HEK293 (cell line): ENCODE measurements around the gene ZNF600.
"Not testable (repeated sequence)": the region's sequence is repeated elsewhere in the genome, so short reads cannot be mapped to it uniquely, and the experiment has no call there.

ENCODE experiments used
- CTCF ChIA-PET: fragments of 350-600 bp; formaldehyde crosslinking; extraction: SDS; loops from one replicate; lab custom pipeline; 2021; ENCODE audit warnings: antibody characterized with exemption; lab: Yijun Ruan, JAX
- POLR2A ChIA-PET: fragments of 300-600 bp; formaldehyde crosslinking; extraction: SDS; loops from one replicate; lab custom pipeline; 2020; ENCODE audit warnings: antibody characterized with exemption, inconsistent platforms; lab: Yijun Ruan, JAX
- H3K27ac ChIP-seq: fragments of 200-500 bp; sonication (Bioruptor generic); 2 replicates; pipeline ENCODE4 v1.5.1; 2014; ENCODE audit warnings: low read depth, low read length, control low read depth, inconsistent platforms; ENCODE audit errors: extremely low read depth
- H3K36me3 ChIP-seq, 2 experiments: fragments of 200-500 bp in 1 of 2; sonication (Bioruptor generic) in 1 of 2; 1 replicate in 1 of 2; 2 replicates in 1 of 2; pipeline ENCODE4 v1.5.1; 2014 to 2017; ENCODE audit warnings: inconsistent platforms in 2 of 2, low read length in 2 of 2; ENCODE audit not compliant: control insufficient read depth in 2 of 2, insufficient read depth in 1 of 2
- H3K4me1 ChIP-seq: fragments of 200-500 bp; sonication (Bioruptor generic); 2 replicates; pipeline ENCODE4 v1.5.1; 2014; ENCODE audit warnings: mild to moderate bottlenecking, low read length, inconsistent platforms; ENCODE audit not compliant: control insufficient read depth, insufficient read depth
- H3K4me3 ChIP-seq: 2 replicates; pipeline ENCODE4 v1.5.1; 2011; ENCODE audit warnings: low read depth, mild to moderate bottlenecking, control low read depth, low read length, moderate library complexity
- H3K9me3 ChIP-seq: fragments of 200-500 bp; sonication (Bioruptor generic); 2 replicates; pipeline ENCODE4 v1.5.1; 2014; ENCODE audit warnings: low read depth, low read length, inconsistent platforms; ENCODE audit not compliant: control insufficient read depth, insufficient read depth
- MYNN ChIP-seq: fragments of 450-650 bp; formaldehyde crosslinking; IDR thresholded peaks from 2 replicates; pipeline ENCODE4 v1.5.1; 2016; ENCODE audit warnings: missing biosample characterization, missing genetic modification characterization, borderline replicate concordance
- TCF7L2 ChIP-seq: IDR thresholded peaks from 2 replicates; pipeline ENCODE4 v1.6.1; 2011; ENCODE audit warnings: low read depth, mild to moderate bottlenecking, inconsistent platforms, low read length, moderate library complexity, borderline replicate concordance
- ZBTB6 ChIP-seq: fragments of 450-650 bp; formaldehyde crosslinking; IDR thresholded peaks from 2 replicates; pipeline ENCODE4 v1.5.1; 2017; ENCODE audit warnings: missing biosample characterization, missing genetic modification characterization
- ZBTB8A ChIP-seq: fragments of 450-650 bp; formaldehyde crosslinking; IDR thresholded peaks from 2 replicates; pipeline ENCODE4 v1.5.1; 2016; ENCODE audit warnings: missing biosample characterization, missing genetic modification characterization
- ZNF184 ChIP-seq: fragments of 450-650 bp; IDR thresholded peaks from 2 replicates; pipeline ENCODE4 v1.5.1; 2018; ENCODE audit warnings: missing biosample characterization, mild to moderate bottlenecking, missing genetic modification characterization
- ZNF214 ChIP-seq: fragments of 450-650 bp; formaldehyde crosslinking; IDR thresholded peaks from 2 replicates; pipeline ENCODE4 v1.5.1; 2017; ENCODE audit warnings: missing biosample characterization, mild to moderate bottlenecking, missing genetic modification characterization, borderline replicate concordance
- ZNF311 ChIP-seq: fragments of 450-650 bp; formaldehyde crosslinking; IDR thresholded peaks from 2 replicates; pipeline ENCODE4 v1.5.1; 2017; ENCODE audit warnings: missing biosample characterization, missing genetic modification characterization, borderline replicate concordance
- ZNF394 ChIP-seq: fragments of 450-650 bp; formaldehyde crosslinking; IDR thresholded peaks from 2 replicates; pipeline ENCODE4 v1.5.1; 2016; ENCODE audit warnings: missing biosample characterization, missing genetic modification characterization, mild to moderate bottlenecking, moderate library complexity, borderline replicate concordance
- ZNF398 ChIP-seq: fragments of 450-650 bp; formaldehyde crosslinking; IDR thresholded peaks from 2 replicates; pipeline ENCODE4 v1.5.1; 2017; ENCODE audit warnings: missing biosample characterization, missing genetic modification characterization
- ZNF571 ChIP-seq: fragments of 450-650 bp; formaldehyde crosslinking; IDR thresholded peaks from 2 replicates; pipeline ENCODE4 v1.5.0; 2017; ENCODE audit warnings: missing biosample characterization, missing genetic modification characterization
- ZNF777 ChIP-seq: fragments of 450-650 bp; formaldehyde crosslinking; IDR thresholded peaks from 2 replicates; pipeline ENCODE4 v1.5.1; 2017; ENCODE audit warnings: missing biosample characterization, missing genetic modification characterization, borderline replicate concordance

The ZNF600 gene

DNA sequence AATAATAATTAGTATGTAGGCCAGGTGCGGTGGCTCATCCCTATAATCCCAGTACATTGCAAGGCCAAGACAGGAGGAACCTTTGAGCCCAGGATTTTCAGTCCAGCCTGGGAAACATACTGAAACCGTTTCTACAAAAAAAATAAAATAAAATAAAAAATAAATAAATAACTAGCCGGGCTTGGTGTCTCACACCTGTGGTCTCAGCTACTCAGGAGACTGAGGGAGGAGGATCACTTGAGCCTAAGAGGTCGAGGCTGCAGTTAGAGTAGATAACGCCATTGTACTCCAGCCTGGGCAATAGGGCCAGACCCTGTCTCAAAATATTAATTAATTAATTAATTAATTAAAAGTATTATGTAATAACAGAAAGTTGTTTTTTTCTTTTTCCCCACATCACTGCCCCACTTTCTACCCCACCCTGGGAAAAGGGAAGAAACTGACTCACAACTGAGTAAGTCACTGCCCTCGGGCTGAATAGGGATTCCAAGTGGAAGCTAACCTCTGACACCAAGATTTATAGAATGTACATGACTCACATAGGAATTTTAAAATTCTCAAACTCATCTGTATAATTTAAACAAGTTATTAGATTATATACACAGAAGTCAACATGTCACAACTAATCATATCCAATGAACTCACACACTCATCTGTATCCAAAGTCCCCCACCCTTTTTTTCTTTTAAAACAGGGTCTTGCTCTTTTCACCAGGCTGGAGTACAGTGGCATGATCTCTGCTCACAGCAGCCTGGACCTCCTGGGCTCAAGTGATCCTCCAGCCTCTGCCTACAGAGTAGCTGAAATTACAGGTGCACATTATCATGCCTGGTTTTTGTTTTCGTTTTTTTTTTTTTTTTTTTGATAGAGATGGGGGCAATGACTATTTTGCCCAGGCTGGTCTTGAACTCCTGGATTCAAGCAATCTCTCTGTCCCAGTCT is 64.3 kb downstream of the ZNF600 start (continued):
- TF ChIP-seq ZBTB6 (tag by site-specific recombination): no peak
- TF ChIP-seq ZNF398 (tag by site-specific recombination): no peak
- no peak for TF ChIP-seq ZNF394
- TF ChIP-seq ZNF214 (tag by site-specific recombination): no peak
- TF ChIP-seq, all 188 proteins: peak for 0

DNA sequence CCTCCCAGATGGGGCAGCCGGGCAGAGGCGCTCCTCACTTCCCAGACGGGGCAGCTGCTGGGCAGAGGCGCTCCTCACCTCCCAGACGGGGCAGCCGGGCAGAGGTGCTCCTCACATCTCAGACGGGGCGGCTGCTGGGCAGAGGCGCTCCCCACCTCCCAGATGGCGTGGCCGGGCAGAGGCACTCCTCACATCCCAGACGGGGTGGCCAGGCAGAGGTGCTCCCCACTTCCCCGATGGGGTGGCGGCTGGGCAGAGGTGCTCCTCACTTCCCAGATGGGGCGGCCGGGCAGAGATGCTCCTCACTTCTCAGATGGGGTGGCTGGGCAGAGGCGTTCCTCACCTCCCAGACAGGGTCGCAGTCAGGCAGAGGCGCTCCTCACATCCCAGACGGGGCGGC is 66.0 kb downstream of the ZNF600 start:
- H3K4me1 ChIP-seq, CTCF ChIA-PET, H3K27ac ChIP-seq, H3K4me3 ChIP-seq, H3K36me3 ChIP-seq, POLR2A ChIA-PET, H3K9me3 ChIP-seq: not testable (repeated sequence)

GRCh38 chr19:52716522-52716921 is 70.1 kb downstream of the ZNF600 start:
- H3K27ac ChIP-seq: no peak overlapping the region
- POLR2A ChIA-PET: interaction anchor here (0.5 kb wide), 1 partner anchor 841 kb away, joined by 3 read pairs; no protein-coding TSS in a partner anchor
- no peaks in the 10 kb centered on the region for H3K9me3 ChIP-seq

GRCh38 chr19:52715902-52716301 is 70.7 kb downstream of the ZNF600 start:
- H3K27ac ChIP-seq, H3K9me3 ChIP-seq, H3K4me3 ChIP-seq, CTCF ChIA-PET, H3K4me1 ChIP-seq: not testable (repeated sequence)
- POLR2A ChIA-PET: interaction anchor here (0.5 kb wide), 1 partner anchor 841 kb away, joined by 3 read pairs; no protein-coding TSS in a partner anchor
- peaks cover 0 to 30% of the 10 kb centered on the region in 2 experiments; a peak in 1 of 3 replicates for H3K36me3 ChIP-seq

More at GRCh38 chr19:52716522-52716921, 70.1 kb downstream of the ZNF600 start:
- peaks cover 0 to 24% of the 10 kb centered on the region in 2 experiments; a peak in 1 of 3 replicates for H3K36me3 ChIP-seq
- TF ChIP-seq ZNF777 (no peak), ZNF571 (tag by site-specific recombination) (no peak), TCF7L2 (no peak), ZNF311 (tag by site-specific recombination) (no peak), ZBTB8A (tag by site-specific recombination) (no peak), ZNF184 (tag by site-specific recombination) (no peak), MYNN (no peak)
- H3K4me3 ChIP-seq: no peak overlapping the region
- CTCF ChIA-PET: no interaction called here
- no peaks in the 10 kb centered on the region for H3K4me1 ChIP-seq

- CTCF ChIA-PET, POLR2A ChIA-PET, H3K9me3 ChIP-seq, H3K4me1 ChIP-seq, H3K27ac ChIP-seq, H3K4me3 ChIP-seq: not testable (repeated sequence)
- peaks cover 0 to 31% of the 10 kb centered on the region in 2 experiments; a peak in 2 of 3 replicates for H3K36me3 ChIP-seq
Observed at GRCh38 chr19:52715330-52715729, 71.3 kb downstream of the ZNF600 start.
